Thyroid gland (tissue), 4 donors: Measurements from ENCODE around the gene ITGA1. TPM values are rescaled to one million over a fixed set of nuclear protein-coding genes. Genes with fewer than 3 reads are reported as not detected.
"Not testable (repeated sequence)": the region's sequence is repeated elsewhere in the genome, so short reads cannot be mapped to it uniquely, and the experiment has no call there.

Source experiments
- DNase-seq, 2 donors: peaks; one replicate each; pipeline ENCODE4 v3.0.0-alpha.2; 2019
- H3K27ac ChIP-seq, 3 donors: fragments of 200-600 bp; sonication (generic); 1 replicate in 2 of 3; 2 replicates in 1 of 3; pipeline ENCODE4 v1.5.1; 2016 to 2019; ENCODE audit warnings: mild to moderate bottlenecking in 1 of 3, moderate library complexity in 1 of 3
- H3K27me3 ChIP-seq: fragments of 200-600 bp; sonication (generic); one replicate; pipeline ENCODE4 v1.5.1; 2019
- H3K36me3 ChIP-seq, 2 donors: fragments of 200-600 bp; sonication (generic); one replicate each; pipeline ENCODE4 v1.5.1; 2016 to 2019
- H3K4me1 ChIP-seq, 2 donors: fragments of 200-600 bp; sonication (generic); one replicate each; pipeline ENCODE4 v1.5.1; 2017 to 2019
- H3K4me3 ChIP-seq, 3 donors: fragments of 200-600 bp; sonication (generic); replicated peaks in 1 of 3; 1 replicate in 2 of 3; 2 replicates in 1 of 3; pipeline ENCODE4 v1.5.1; 2016; ENCODE audit warnings: mild to moderate bottlenecking in 1 of 3
- H3K9me3 ChIP-seq: fragments of 200-600 bp; sonication (generic); one replicate; pipeline ENCODE4 v1.5.1; 2017
- POLR2A ChIP-seq, 2 donors: fragments of 450-650 bp; IDR thresholded peaks; one replicate each; pipeline ENCODE4 v1.6.1; 2017; ENCODE audit warnings: antibody characterized with exemption in 2 of 2, mild to moderate bottlenecking in 2 of 2, moderate library complexity in 1 of 2
- WGBS, 2 donors: methylation state at CpG; one replicate each; pipeline ENCODE4 v1.1.5; 2017; 5-methylcytosine and 5-hydroxymethylcytosine counted together
- intact Hi-C: fragments of 100-400 bp; cut with DNase I; formaldehyde crosslinking; loops from one replicate; pipeline ENCODE4 v1.15.1; 2023
- total RNA-seq, 4 donors: library from RNA; depleted of rRNA; stranded (reverse); fragments of >200 nt; gene quantifications; one replicate each; pipeline ENCODE4 v1.2.3, GENCODE V29; 2016
- TF ChIP-seq, protein P1 (sequence below), 6 experiments: fragments of 200-600 bp in 3 of 6; fragments of 450-650 bp in 3 of 6; sonication (generic) in 3 of 6; IDR thresholded peaks; one replicate each; pipeline ENCODE4 v1.5.1; 2016 to 2019; ENCODE audit warnings: antibody characterized with exemption in 6 of 6, mild to moderate bottlenecking in 2 of 6, inconsistent platforms in 1 of 6, moderate library complexity in 1 of 6

Gene ITGA1
- total RNA-seq, 4 donors from 2014 or later, result 38.7 to 85.9 (median 52.6) TPM

DNA sequence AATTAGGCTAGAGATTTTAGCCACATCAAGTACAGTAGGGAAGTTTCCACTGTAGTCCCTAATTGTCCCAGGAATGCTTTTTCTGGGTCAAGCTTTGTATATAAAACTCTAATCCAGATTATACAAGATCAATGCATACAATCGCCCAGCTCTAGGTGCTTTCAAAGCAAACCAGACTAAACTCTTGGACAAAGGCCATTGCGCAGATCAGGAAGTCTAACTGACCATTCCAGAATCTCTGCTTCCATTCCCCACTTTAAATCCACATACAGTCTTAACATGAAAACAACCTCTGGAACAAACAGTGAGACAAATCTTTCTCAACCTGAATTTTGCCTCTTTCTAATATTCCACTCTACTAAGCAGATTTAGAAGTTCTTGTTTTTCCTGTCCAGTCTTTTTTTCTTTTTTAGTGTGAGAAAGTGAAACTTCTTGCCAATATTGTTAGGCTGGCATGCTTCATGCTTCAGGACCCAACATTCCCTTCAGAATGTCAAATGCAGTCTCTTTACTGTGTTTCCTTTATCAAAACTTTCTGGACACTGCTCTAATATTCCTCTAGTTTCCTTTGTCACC lies 76.1 kb downstream of the ITGA1 start:
- peak overlapping the region; percentile 69 to 81 (median 77) for H3K27ac ChIP-seq
- WGBS, 2 donors, result 14 to 20% methylated on average over 2 of the region's 2 CpGs
- TF ChIP-seq, protein P1, sequence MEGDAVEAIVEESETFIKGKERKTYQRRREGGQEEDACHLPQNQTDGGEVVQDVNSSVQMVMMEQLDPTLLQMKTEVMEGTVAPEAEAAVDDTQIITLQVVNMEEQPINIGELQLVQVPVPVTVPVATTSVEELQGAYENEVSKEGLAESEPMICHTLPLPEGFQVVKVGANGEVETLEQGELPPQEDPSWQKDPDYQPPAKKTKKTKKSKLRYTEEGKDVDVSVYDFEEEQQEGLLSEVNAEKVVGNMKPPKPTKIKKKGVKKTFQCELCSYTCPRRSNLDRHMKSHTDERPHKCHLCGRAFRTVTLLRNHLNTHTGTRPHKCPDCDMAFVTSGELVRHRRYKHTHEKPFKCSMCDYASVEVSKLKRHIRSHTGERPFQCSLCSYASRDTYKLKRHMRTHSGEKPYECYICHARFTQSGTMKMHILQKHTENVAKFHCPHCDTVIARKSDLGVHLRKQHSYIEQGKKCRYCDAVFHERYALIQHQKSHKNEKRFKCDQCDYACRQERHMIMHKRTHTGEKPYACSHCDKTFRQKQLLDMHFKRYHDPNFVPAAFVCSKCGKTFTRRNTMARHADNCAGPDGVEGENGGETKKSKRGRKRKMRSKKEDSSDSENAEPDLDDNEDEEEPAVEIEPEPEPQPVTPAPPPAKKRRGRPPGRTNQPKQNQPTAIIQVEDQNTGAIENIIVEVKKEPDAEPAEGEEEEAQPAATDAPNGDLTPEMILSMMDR (IDR thresholded peaks at IDR 0.05), result no peak
- TF ChIP-seq POLR2A (IDR thresholded peaks at IDR 0.05), result no peak

DNA sequence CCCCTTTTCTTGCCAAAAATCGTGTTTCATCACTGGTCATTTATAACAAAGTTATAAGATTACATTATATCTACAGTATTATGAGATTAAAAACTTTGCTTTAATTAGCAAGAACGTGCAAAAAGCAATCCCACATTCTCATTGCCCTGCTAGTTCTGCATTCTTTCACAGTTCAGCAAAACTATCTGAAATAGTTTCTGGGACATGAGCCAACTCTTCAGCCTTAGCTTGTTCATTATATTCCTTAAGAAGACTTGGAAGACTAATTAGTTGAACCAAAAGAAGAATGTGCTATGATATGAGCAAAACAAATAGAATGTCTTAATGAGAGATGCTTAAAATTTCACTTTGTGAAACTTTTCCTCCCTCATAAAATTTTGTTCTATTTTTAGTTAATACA lies 76.7 kb downstream of the ITGA1 start:
- intact Hi-C loops, result loop anchor here (10.0 kb wide), 1 partner anchor 80 kb away; the partner anchor contains the start of genes ITGA1 and PELO
- peaks cover 15 to 16% of the 10 kb centered on the region in 2 donors for H3K4me1 ChIP-seq

More for the DNA sequence above, 76.1 kb downstream of the ITGA1 start:
- no peak overlapping the region for H3K4me3 ChIP-seq
- intact Hi-C loops, result loop anchor here (10.0 kb wide), 1 partner anchor 79 kb away; the partner anchor contains the start of genes ITGA1 and PELO
- H3K36me3 ChIP-seq, result no peaks in the 10 kb centered on the region
- H3K4me1 ChIP-seq, result peaks cover 15 to 16% of the 10 kb centered on the region in 2 donors
- DNase-seq, result peak in 1 of 2 donors; percentile 11
- no peaks in the 10 kb centered on the region for H3K27me3 ChIP-seq
- H3K9me3 ChIP-seq, result no peaks in the 10 kb centered on the region

DNA sequence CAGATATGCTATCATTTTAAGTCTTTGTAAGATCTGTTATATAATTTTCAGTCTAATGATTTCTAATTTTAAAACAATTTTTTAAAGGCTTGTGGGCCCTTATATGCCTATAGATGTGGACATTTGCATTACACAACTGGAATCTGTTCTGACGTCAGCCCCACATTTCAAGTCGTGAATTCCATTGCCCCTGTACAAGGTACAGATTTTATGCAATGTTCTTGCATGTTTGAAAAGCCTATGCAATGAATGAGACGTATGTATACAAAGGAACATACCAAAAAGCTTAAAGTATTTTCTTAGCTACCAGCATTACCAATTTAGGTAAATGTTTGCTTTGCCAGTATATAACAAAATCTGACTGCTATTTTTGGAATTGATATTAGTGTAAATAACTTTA lies 77.2 kb downstream of the ITGA1 start:
- no peak for DNase-seq
- TF ChIP-seq, protein P1 (IDR thresholded peaks at IDR 0.05), result no peak
- no peak for TF ChIP-seq POLR2A (IDR thresholded peaks at IDR 0.05)
- Histone ChIP-seq H3K9me3 (no peaks in the 10 kb centered on the region), H3K4me3 (no peak overlapping the region), H3K36me3 (no peaks in the 10 kb centered on the region), H3K27me3 (no peaks in the 10 kb centered on the region), H3K27ac (peak overlapping the region; percentile 69 to 81 (median 77)), H3K4me1 (peaks cover 15 to 16% of the 10 kb centered on the region in 2 donors)
- intact Hi-C loops, result loop anchor here (10.0 kb wide), 1 partner anchor 80 kb away; the partner anchor contains the start of genes ITGA1 and PELO
- WGBS, 2 donors, result 78 to 80% methylated on average over 3 of the region's 3 CpGs

More for the DNA sequence above, 76.7 kb downstream of the ITGA1 start:
- Histone ChIP-seq H3K9me3 (no peaks in the 10 kb centered on the region), H3K27me3 (no peaks in the 10 kb centered on the region), H3K4me3 (no peak overlapping the region), H3K36me3 (no peaks in the 10 kb centered on the region), H3K27ac (peak overlapping the region; percentile 69 to 81 (median 77))
- no peak for TF ChIP-seq POLR2A (IDR thresholded peaks at IDR 0.05)
- TF ChIP-seq, protein P1 (IDR thresholded peaks at IDR 0.05), result no peak
- WGBS, 2 donors, result 23 to 24% methylated on average over 2 of the region's 2 CpGs
- no peak for DNase-seq

DNA sequence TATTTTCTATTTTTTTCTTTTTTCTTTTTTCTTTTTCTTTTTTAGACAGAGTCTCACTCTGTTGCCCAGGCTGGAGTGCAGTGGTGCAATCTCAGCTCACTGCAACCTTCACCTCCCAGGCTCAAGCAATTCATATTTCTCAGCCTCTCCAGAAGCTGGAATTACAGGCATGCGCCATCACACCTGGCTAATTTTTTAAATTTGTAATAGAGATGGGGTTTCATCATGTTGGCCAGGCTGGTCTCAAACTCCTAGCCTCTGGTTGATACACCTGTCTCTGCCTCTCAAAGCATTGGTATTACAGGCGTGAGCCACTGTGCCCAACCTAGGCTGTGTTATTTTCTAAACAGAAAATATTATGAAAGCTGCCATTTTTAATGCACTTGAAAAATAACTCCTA lies 78.3 kb downstream of the ITGA1 start:
- not testable (repeated sequence) for DNase-seq, H3K27me3 ChIP-seq, H3K9me3 ChIP-seq, H3K4me3 ChIP-seq, H3K27ac ChIP-seq, H3K36me3 ChIP-seq
- 95 to 97% methylated on average over 2 of the region's 2 CpGs for WGBS, 2 donors
- intact Hi-C loops, result loop anchor here (10.0 kb wide), 1 partner anchor 81 kb away; the partner anchor contains the start of genes ITGA1 and PELO
- H3K4me1 ChIP-seq, result peaks cover 15 to 23% of the 10 kb centered on the region in 2 donors

DNA sequence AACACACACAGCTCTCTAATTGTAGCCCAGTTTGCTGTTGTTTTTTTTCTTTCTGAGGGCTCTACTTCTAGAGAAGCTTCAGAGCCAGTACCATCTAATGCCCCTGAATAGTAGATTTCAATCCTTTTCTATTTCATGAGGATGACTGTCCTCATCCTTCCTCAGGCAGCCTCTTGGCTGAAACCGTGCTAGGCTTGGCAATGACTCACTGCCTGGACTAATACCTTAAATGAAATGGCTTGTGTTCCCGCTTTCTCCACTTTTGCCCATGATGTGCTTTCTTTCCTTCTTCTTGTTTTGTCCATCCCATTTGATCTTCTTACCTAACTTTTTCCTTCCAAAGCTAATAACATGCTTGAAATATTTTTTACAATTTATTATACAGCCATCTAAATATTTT lies 80.1 kb downstream of the ITGA1 start:
- intact Hi-C loops, result loop anchor here (10.0 kb wide), 1 partner anchor 83 kb away; the partner anchor contains the start of genes ITGA1 and PELO
- no peak overlapping the region for H3K27ac ChIP-seq
- no peaks in the 10 kb centered on the region for H3K27me3 ChIP-seq
- no peaks in the 10 kb centered on the region for H3K9me3 ChIP-seq
- TF ChIP-seq, protein P1 (IDR thresholded peaks at IDR 0.05), result no peak
- H3K4me1 ChIP-seq, result peaks cover 15 to 24% of the 10 kb centered on the region in 2 donors
- H3K4me3 ChIP-seq, result no peak overlapping the region
- no peak for DNase-seq
- H3K36me3 ChIP-seq, result no peaks in the 10 kb centered on the region
- 89 to 95% methylated on average over 2 of the region's 2 CpGs for WGBS, 2 donors
